Measurements from ENCODE around the gene PAWR.
A peak's percentile ranks its signal among the peaks of the same experiment; 100 is the strongest.
"Not testable (repeated sequence)": the region's sequence is repeated elsewhere in the genome, so short reads cannot be mapped to it uniquely, and the experiment has no call there.

Gene PAWR

GRCh38 chr12:79567175-79567563 is 123.6 kb downstream of the PAWR start:
- H3K27ac Mint-ChIP-seq: peak overlapping the region in 2 of 3 experiments; percentile 19 to 53
- H3K9me3 Mint-ChIP-seq: peaks cover 15% of the 10 kb centered on the region
- no peak overlapping the region for H3K4me3 Mint-ChIP-seq
- H3K4me1 Mint-ChIP-seq: peaks cover 4% of the 10 kb centered on the region
- H3K36me3 Mint-ChIP-seq (ENCODE audit: low read depth): peaks cover 78% of the 10 kb centered on the region
- no peak for TF ChIP-seq CTCF (IDR thresholded peaks at IDR 0.05; ENCODE audit: unreplicated experiment in 3 of 3)
- H3K27me3 Mint-ChIP-seq (ENCODE audit: low read depth): no peaks in the 10 kb centered on the region

DNA sequence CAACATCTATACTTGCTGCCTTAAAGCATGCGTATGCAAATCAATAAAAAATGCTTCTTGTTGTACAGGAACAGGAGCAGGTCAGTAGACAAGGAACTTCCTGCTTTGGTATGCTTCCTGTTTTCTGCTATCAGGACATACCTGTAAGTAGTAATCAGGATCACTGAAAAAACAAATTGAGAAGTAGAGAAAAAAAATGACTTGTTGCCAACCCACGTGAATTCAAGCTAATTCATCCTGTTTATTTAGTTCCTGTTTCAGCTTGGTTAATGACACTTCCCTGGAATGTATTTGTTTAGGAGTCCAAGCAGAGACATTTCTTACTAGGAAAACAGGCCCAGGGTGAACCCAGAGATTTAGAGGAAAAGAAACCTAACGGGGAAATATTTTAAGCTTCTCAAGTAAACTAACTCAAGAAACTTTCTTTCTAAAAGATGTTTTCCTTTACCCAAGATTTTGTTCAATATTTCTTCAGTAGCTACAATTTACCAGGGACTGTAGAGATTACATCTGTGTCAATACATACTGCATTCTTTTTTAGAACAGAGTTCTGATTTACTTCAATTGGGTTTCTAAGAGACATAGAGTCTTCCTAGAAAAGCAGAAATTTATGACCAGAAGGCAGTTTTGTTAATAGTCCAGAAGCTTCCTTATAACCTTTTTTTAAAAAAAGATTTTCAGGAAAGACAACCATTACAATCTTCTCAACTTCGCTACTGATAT is 124.2 kb downstream of the PAWR start:
- Mint-ChIP-seq H3K36me3 (ENCODE audit: low read depth) (peaks cover 75% of the 10 kb centered on the region), H3K9me3 (peaks cover 10% of the 10 kb centered on the region), H3K27ac (peak overlapping the region; percentile 19 to 69 (median 53)), H3K4me1 (peaks cover 4% of the 10 kb centered on the region), H3K27me3 (ENCODE audit: low read depth) (no peaks in the 10 kb centered on the region), H3K4me3 (no peak overlapping the region)
- TF ChIP-seq CTCF (IDR thresholded peaks at IDR 0.05; ENCODE audit: unreplicated experiment in 3 of 3): no peak

DNA sequence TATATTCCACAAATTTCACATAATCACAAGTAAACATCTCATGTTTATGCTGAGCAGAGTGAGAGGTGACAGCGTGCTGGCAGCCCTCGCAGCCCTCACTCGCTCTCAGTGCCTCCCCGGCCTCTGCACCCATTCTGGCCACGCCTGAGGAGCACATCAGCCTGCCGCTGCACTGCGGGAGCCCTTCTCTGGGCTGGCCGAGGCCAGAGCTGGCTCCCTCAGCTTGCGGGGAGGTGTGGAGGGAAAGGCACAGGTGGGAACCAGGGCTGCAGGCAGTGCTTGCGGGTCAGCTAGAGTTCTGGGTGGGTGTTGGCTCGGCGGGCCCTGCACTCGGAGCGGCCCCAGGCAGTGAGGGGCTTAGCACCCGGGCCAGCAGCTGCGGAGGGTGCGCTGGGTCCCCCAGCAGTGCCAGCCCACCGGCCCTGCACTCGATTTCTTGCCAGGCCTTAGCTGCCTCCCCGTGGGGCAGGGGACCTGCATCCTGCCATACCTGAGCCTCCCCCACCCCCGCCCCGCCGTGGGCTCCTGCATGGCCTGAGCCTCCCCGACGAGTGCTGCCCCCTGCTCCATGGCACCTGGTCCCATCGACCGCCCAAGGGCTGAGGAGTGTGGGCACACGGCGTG is 125.9 kb downstream of the PAWR start:
- not testable (repeated sequence) for H3K27ac Mint-ChIP-seq; H3K27me3 Mint-ChIP-seq (ENCODE audit: low read depth); H3K4me1 Mint-ChIP-seq; H3K4me3 Mint-ChIP-seq; H3K9me3 Mint-ChIP-seq
- H3K36me3 Mint-ChIP-seq (ENCODE audit: low read depth): peaks cover 61% of the 10 kb centered on the region

- no peak for TF ChIP-seq CTCF (IDR thresholded peaks at IDR 0.05; ENCODE audit: unreplicated experiment in 3 of 3)
- Mint-ChIP-seq H3K4me1 (peaks cover 14% of the 10 kb centered on the region), H3K36me3 (ENCODE audit: low read depth) (peaks cover 54% of the 10 kb centered on the region), H3K4me3 (no peak overlapping the region), H3K27ac (peak overlapping the region in 1 of 3 experiments; percentile 24), H3K27me3 (ENCODE audit: low read depth) (no peaks in the 10 kb centered on the region), H3K9me3 (peaks cover 4% of the 10 kb centered on the region)
These were observed 127.6 kb downstream of the PAWR start for GRCh38 chr12:79563021-79563740.

GRCh38 chr12:79561401-79562132 is 129.2 kb downstream of the PAWR start:
- Mint-ChIP-seq H3K9me3 (peaks cover 4% of the 10 kb centered on the region), H3K36me3 (ENCODE audit: low read depth) (peaks cover 43% of the 10 kb centered on the region), H3K27ac (no peak overlapping the region), H3K4me1 (peaks cover 29% of the 10 kb centered on the region), H3K4me3 (no peak overlapping the region), H3K27me3 (ENCODE audit: low read depth) (no peaks in the 10 kb centered on the region)
- TF ChIP-seq CTCF (IDR thresholded peaks at IDR 0.05; ENCODE audit: unreplicated experiment in 3 of 3): no peak

All from nephron (organoid).